Measurements from ENCODE around the gene SYAP1. TPM values are rescaled to one million over a fixed set of nuclear protein-coding genes. Genes with fewer than 3 reads are reported as not detected.
"Not testable (repeated sequence)": the region's sequence is repeated elsewhere in the genome, so short reads cannot be mapped to it uniquely, and the experiment has no call there.

Gene SYAP1
- total RNA-seq, 1 donor from 2014 or later = 39.7 TPM

DNA sequence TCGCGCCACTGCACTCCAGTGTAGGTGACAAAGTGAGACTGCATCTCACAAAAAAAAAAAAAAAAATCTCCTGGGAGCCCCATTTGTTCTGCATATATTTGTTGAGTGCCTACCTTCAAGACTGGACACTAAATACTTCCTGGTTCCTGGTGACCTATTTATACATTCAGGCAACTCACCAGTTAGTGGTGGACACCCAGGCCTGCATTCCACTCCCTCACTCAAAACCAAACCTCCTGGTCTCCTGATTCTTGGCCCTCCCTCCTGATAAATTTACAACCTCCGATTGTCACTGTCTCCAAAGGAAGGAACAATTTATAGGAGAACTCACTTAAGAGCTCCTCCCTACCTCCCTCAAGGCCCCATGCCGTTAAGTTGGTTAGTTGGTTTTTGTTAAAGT is 3.1 kb downstream of the SYAP1 start:
- no peak overlapping the region for H3K4me2 ChIP-seq
- H3K4me1 Mint-ChIP-seq = peaks cover 27% of the 10 kb centered on the region
- H3K9ac ChIP-seq = no peak overlapping the region
- no peak overlapping the region for H3K27ac ChIP-seq
- peaks cover 11% of the 10 kb centered on the region for H3K27me3 Mint-ChIP-seq (ENCODE audit: insufficient read depth, low read depth)
- no peak overlapping the region for H3K4me3 Mint-ChIP-seq
- peaks cover 21% of the 10 kb centered on the region for H3K36me3 Mint-ChIP-seq
- peaks cover 79% of the 10 kb centered on the region for H3K79me2 ChIP-seq (ENCODE audit: low read depth)
- no peak for DNase-seq (ENCODE audit: low spot score)
- H3K27me3 ChIP-seq = no peaks in the 10 kb centered on the region
- H3K9me3 ChIP-seq (ENCODE audit: low read depth) = no peaks in the 10 kb centered on the region
- no peak overlapping the region for H2AFZ ChIP-seq (replicated peaks)
- peaks cover 30% of the 10 kb centered on the region for H4K20me1 ChIP-seq (ENCODE audit: low read depth)
- peaks cover 17% of the 10 kb centered on the region for H3F3A ChIP-seq (ENCODE audit: low read depth)
- H3K36me3 ChIP-seq = peaks cover under 1% of the 10 kb centered on the region
- no peak overlapping the region for H3K27ac Mint-ChIP-seq
- no peak overlapping the region for H3K4me3 ChIP-seq
- peaks cover 2% of the 10 kb centered on the region for H3K9me3 Mint-ChIP-seq
- peaks cover 16% of the 10 kb centered on the region for H3K4me1 ChIP-seq
- TF ChIP-seq, protein P1, sequence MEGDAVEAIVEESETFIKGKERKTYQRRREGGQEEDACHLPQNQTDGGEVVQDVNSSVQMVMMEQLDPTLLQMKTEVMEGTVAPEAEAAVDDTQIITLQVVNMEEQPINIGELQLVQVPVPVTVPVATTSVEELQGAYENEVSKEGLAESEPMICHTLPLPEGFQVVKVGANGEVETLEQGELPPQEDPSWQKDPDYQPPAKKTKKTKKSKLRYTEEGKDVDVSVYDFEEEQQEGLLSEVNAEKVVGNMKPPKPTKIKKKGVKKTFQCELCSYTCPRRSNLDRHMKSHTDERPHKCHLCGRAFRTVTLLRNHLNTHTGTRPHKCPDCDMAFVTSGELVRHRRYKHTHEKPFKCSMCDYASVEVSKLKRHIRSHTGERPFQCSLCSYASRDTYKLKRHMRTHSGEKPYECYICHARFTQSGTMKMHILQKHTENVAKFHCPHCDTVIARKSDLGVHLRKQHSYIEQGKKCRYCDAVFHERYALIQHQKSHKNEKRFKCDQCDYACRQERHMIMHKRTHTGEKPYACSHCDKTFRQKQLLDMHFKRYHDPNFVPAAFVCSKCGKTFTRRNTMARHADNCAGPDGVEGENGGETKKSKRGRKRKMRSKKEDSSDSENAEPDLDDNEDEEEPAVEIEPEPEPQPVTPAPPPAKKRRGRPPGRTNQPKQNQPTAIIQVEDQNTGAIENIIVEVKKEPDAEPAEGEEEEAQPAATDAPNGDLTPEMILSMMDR (IDR thresholded peaks at IDR 0.05) = no peak
- TF ChIP-seq EZH2phosphoT487 (IDR thresholded peaks at IDR 0.05) (no peak), EZH2 (IDR thresholded peaks at IDR 0.05) (no peak)

DNA sequence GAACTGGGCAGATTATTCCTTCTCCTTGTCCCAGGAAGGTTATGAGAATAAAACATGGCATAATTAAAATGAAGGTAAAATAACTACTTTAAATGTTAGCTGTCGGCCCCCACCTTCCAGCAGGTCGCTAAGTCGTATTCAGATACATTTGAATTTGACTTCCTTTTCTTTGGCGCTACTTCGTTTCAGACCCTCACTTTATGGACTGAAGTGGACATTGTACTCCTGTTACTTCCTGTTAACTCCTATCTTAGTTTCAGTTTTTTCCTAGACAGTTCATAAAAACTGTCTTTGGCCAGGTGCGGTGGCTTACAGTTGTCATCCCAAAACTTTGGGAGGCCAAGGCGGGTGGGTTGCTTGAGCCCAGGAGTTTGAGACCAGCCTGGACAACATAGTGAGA is 5.7 kb downstream of the SYAP1 start:
- peaks cover 3% of the 10 kb centered on the region for H3K27me3 Mint-ChIP-seq (ENCODE audit: insufficient read depth, low read depth)
- Histone ChIP-seq H3F3A (ENCODE audit: low read depth) (peaks cover under 1% of the 10 kb centered on the region), H3K4me3 (no peak overlapping the region), H3K9ac (no peak overlapping the region), H3K27ac (no peak overlapping the region), H3K79me2 (ENCODE audit: low read depth) (peaks cover 100% of the 10 kb centered on the region), H3K4me2 (no peak overlapping the region), H3K36me3 (peaks cover 14% of the 10 kb centered on the region), H3K9me3 (ENCODE audit: low read depth) (no peaks in the 10 kb centered on the region), H3K4me1 (peaks cover 12% of the 10 kb centered on the region), H2AFZ (replicated peaks) (no peak overlapping the region), H3K27me3 (no peaks in the 10 kb centered on the region), H4K20me1 (ENCODE audit: low read depth) (peaks cover 25% of the 10 kb centered on the region)
- H3K36me3 Mint-ChIP-seq = peaks cover 31% of the 10 kb centered on the region
- H3K4me1 Mint-ChIP-seq = peaks cover 17% of the 10 kb centered on the region
- TF ChIP-seq EZH2phosphoT487 (IDR thresholded peaks at IDR 0.05) = no peak
- TF ChIP-seq, protein P1 (IDR thresholded peaks at IDR 0.05) = no peak
- no peak for TF ChIP-seq EZH2 (IDR thresholded peaks at IDR 0.05)
- no peak overlapping the region for H3K27ac Mint-ChIP-seq
- no peak overlapping the region for H3K4me3 Mint-ChIP-seq
- DNase-seq (ENCODE audit: low spot score) = no peak
- H3K9me3 Mint-ChIP-seq = peaks cover 11% of the 10 kb centered on the region

DNA sequence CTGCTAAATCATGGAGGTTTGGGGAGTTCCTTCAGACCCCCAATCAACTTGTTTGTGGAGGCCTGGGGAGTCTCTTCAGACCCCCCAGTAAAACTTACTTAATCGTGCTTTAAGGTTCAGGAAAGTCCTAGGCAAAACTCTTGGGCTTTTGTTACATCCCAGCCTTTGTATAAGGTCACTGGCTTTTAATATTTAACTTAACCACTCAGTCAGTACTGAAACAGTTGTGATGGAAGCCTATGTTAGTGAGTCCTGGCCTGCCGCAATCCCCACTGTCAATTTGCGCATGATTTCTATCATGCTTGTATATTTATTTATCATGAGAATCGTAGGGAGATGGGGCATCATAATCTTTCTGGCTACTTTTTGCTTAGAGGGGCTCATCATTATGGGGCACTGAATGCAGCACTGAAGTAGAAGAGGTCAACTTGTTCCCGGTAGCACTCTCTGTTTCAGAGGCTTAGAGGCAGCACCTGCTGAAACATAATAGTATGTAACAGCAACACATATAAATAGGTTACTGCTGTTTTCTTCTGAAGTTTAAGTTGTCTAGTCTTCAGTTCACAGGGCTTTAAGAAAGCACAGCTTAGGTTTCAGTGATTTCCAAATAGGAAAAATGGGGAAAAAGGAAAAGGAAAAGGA is 7.1 kb downstream of the SYAP1 start:
- Mint-ChIP-seq H3K9me3 (peaks cover 16% of the 10 kb centered on the region), H3K36me3 (peaks cover 36% of the 10 kb centered on the region)
- Histone ChIP-seq H4K20me1 (ENCODE audit: low read depth) (peaks cover 12% of the 10 kb centered on the region), H3K79me2 (ENCODE audit: low read depth) (peaks cover 100% of the 10 kb centered on the region), H3K36me3 (peaks cover 14% of the 10 kb centered on the region)
- H3K4me2 ChIP-seq; H3K9ac ChIP-seq; H3K27me3 ChIP-seq; DNase-seq (ENCODE audit: low spot score); H3K4me3 Mint-ChIP-seq; H3K27ac Mint-ChIP-seq; H2AFZ ChIP-seq (replicated peaks); H3K27me3 Mint-ChIP-seq (ENCODE audit: insufficient read depth, low read depth); H3K27ac ChIP-seq; H3K4me1 Mint-ChIP-seq; H3K4me1 ChIP-seq; H3K9me3 ChIP-seq (ENCODE audit: low read depth); H3F3A ChIP-seq (ENCODE audit: low read depth); H3K4me3 ChIP-seq: not testable (repeated sequence)

DNA sequence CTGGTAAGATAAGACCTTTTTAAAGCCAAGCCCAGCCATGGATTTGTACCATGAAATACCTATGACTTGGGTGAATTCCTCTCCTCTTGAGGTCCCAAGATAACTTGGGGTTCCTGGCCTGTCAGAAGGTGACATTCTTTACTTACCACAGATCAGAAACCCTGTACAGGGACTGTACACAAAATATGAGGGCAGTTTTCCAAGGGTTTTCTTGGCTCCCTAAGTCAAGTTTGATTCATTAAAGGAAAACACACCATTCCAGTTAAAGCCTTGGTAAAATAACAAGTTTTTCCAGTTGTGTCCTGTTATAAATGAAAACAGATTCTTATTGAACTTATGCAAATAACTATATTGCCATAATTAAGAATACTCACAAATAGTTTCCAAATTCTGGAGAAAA is 8.2 kb downstream of the SYAP1 start:
- Mint-ChIP-seq H3K9me3 (peaks cover 16% of the 10 kb centered on the region), H3K27me3 (ENCODE audit: insufficient read depth, low read depth) (peaks cover under 1% of the 10 kb centered on the region), H3K27ac (no peak overlapping the region), H3K4me1 (peaks cover under 1% of the 10 kb centered on the region), H3K4me3 (no peak overlapping the region), H3K36me3 (peaks cover 34% of the 10 kb centered on the region)
- DNase-seq (ENCODE audit: low spot score) = no peak
- Histone ChIP-seq H3K79me2 (ENCODE audit: low read depth) (peaks cover 100% of the 10 kb centered on the region), H3K9ac (no peak overlapping the region), H2AFZ (replicated peaks) (no peak overlapping the region), H3K9me3 (ENCODE audit: low read depth) (no peaks in the 10 kb centered on the region), H3F3A (ENCODE audit: low read depth) (no peaks in the 10 kb centered on the region), H3K36me3 (peaks cover 14% of the 10 kb centered on the region), H3K4me2 (no peak overlapping the region), H4K20me1 (ENCODE audit: low read depth) (peaks cover 7% of the 10 kb centered on the region), H3K4me3 (no peak overlapping the region), H3K27ac (no peak overlapping the region), H3K4me1 (no peaks in the 10 kb centered on the region), H3K27me3 (no peaks in the 10 kb centered on the region)
- TF ChIP-seq EZH2 (IDR thresholded peaks at IDR 0.05) = no peak
- no peak for TF ChIP-seq EZH2phosphoT487 (IDR thresholded peaks at IDR 0.05)
- TF ChIP-seq, protein P1 (IDR thresholded peaks at IDR 0.05) = no peak

Measured in neural progenitor cell (in vitro differentiated cells).